GM13977 (cell line): Measurements from ENCODE around the gene EPHX1.

ENCODE experiments used
- DNase-seq: peaks from one replicate; pipeline ENCODE4 v3.0.0; 2012; ENCODE audit warnings: low spot score
- CTCF ChIP-seq: IDR thresholded peaks from 2 replicates; pipeline ENCODE4 v1.5.1; 2012; ENCODE audit warnings: mild to moderate bottlenecking, control low read depth; ENCODE audit not compliant: insufficient read depth; ENCODE audit errors: extremely low read depth, missing control alignments
- in situ Hi-C: fragments of 300-500 bp; cut with MboI; formaldehyde crosslinking; loops from one replicate; pipeline ENCODE4 v1.12.0; 2022; ENCODE audit warnings: low sequenced_read_pairs, low pct_unique_long_range_greater_than_20kb, mixed read lengths, inconsistent platforms; ENCODE audit not compliant: unreplicated experiment

The EPHX1 gene

DNA sequence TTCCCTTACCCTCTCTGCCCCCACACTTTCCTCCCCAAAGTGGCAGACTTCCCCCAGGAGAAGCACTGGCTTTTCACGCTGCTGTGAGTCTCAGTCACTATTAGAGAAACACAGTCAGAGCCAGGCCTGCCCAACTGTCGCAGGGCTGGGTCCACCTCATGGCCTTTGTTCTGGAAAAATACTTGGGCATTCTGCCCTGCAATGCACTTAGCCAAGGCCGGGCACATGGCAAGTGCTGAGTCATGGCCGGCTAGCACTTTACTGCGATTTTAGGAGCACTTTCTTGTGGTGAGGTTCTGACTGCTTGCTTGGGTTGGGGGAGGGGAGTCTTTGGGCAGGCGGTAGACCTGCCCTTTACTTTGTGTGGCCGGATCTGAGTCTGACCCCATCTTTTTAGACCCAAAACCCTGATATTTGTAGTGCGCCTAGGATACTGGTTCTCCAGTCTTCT is 7.7 kb downstream of the EPHX1 start:
- no peak for DNase-seq
- in situ Hi-C loops: no loop called here
- no peak for TF ChIP-seq CTCF

DNA sequence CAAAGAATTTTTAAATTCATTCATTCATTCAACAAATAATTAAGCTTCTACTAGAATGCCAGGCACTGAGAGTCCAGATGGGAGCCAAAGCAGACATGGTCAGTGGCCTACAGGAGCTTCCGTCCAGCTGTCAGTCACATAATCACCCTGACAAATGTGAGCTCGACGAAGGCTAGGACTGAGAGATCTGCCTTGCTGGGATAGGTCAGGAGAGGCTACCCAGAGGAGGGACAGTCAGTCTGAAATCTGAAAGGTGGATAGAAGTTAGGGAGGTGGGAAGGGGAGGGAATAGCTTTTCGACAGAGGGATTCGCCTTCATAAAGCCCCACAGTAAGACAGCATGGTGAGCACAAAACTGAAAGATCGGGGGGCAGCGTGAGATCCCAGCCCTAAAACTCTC is 8.3 kb downstream of the EPHX1 start:
- in situ Hi-C loops: no loop called here
- no peak for TF ChIP-seq CTCF
- no peak for DNase-seq

DNA sequence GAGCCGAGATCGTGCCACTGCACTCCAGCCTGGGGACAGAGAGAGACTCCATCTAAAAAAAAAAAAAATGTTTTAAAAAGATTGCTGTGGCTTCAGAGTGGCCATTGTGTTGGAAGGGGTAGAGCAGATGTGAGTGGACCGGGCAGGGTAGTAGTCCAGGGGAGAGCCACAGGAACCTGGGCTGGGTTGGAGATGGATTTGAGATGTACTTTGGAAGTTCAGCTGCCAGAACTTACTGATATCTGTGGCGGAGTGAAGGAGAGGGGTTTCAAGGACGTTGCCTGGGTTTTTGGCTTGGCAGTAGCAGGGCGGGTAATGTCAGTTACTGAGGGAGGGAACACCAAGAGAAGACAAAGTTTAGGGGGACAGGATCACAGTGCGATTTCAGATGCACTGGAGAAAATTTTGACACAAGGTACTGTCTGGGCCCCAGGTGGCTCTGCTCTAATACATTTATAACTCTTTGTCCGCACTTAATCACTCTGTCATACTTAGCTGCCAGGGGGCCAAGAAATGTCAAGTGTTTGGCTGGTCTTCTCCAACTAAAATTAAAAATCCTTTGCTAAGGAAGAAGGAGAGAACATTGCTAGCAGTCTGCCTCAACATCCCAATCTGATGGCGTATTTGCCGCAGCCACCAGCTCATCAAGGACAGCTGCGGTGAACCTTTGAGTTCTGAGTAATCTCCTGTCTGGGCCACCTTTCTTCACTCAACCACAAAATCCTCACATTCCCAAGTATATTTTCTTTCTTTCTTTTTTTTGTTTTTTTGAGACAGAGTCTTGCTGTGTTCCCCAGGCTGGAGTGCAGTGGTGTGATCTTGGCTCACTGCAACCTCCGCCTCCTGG is 9.6 kb downstream of the EPHX1 start:
- DNase-seq: no peak
- no peak for TF ChIP-seq CTCF
- in situ Hi-C loops: no loop called here

DNA sequence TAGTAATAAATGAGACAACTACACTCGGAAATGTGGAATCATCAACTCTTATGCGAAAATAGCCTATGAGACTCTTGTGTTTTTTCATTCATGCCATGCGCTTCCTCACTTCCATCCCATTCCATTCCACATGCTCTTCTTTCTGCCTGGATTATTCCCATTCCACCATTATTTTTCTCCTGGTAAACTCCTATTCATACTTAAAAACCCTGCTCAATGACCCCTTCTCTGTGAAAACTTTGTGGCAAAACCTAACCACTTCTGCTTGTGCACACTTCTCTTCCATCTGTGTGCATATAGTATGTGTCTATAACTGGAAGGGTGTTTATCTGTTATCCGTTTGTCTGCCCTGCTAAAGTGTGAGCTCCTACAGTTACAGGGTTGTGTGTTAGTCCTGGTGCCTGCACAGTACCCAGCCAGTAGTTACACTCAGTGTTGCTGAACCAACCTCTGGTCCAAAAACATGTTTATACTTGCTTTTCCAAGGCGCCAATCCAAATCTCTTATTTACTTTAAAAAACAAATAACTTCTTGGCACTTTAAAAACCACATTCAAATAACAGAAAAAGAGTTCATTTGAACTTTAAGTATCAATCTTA is 10.7 kb downstream of the EPHX1 start:
- DNase-seq: no peak
- no peak for TF ChIP-seq CTCF
- in situ Hi-C loops: no loop called here

DNA sequence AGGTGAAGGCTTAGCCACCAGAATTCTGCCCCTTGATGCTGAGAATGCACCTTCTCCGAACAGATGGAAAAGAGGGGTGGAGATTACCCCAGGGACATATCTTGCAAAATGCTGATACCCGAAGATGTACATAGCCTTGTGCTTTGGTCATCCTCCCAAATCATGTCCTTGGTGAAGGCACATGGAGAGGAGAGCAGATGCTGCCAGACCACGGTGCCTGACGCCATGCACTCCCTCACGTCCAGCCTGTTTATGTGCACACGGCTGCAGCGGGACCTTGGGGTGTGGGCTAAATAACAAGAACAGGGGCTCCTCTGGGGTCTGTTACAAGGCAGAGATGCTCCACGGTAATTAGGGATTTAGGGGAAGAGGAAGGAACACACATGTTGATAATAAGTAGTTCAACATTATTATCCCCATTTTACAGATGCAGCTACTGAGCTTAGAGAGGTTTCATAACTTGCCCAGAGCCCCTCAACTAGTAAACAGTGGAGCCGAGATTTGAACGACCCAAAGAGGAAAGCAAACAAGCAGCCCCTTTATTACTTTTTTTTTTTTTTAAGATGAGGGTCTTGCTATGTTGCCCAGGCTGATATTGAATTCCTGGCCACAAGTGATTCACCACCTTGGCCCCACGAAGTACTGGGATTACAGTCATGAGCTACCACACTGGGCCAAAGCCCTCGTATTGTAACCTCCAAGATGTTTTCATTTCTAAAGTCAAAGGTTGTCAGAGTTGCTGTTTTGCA is 12.9 kb downstream of the EPHX1 start:
- TF ChIP-seq CTCF: no peak
- DNase-seq: no peak
- in situ Hi-C loops: no loop called here

DNA sequence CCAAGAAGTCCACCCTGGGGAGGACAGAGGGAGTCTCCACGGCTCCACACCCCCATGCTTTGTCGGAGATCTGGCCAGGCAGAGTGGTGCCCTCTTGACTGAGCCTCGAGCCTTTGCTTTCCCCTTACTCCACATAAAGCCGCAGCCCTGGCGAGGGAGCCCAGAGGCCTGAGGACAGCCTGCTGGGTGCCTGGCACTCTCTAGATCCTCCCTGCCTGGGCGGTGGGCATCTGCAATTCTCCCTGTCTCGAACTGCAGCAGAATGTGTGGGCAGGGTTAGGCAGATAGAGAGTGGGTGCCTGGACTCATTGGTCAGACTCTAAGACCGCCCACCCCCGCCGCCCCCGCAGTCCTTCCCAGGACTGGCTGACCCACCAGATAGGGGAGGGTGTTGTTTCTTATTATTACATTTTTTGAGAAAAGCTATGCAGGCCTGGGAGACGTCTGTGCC is 13.9 kb downstream of the EPHX1 start:
- in situ Hi-C loops: no loop called here
- no peak for DNase-seq
- no peak for TF ChIP-seq CTCF
